WTC11 (cell line): ENCODE measurements around the gene WFDC2. TPM values are rescaled to one million over a fixed set of nuclear protein-coding genes. Genes with fewer than 3 reads are reported as not detected.

Source experiments
- ATAC-seq: fragments of 200-7000 bp; cut with Tn5 transposase; 2 replicates; pipeline ENCODE4 v1.10.0; 2021; ENCODE audit warnings: mild to moderate bottlenecking, moderate library complexity
- CTCF ChIA-PET: fragments of 300-600 bp; sonication (Branson Sonifier 250); formaldehyde crosslinking; loops from one replicate; lab custom pipeline; 2021; ENCODE audit warnings: antibody characterized with exemption; lab: Charles Lee
- POLR2A ChIA-PET: fragments of 350-600 bp; sonication (Branson Sonifier 250); formaldehyde crosslinking; loops from one replicate; lab custom pipeline; 2021; ENCODE audit warnings: antibody characterized with exemption; lab: Charles Lee
- DNase-seq: peaks from one replicate; pipeline ENCODE4 v3.0.0; 2021; ENCODE audit warnings: low spot score
- H3K27ac Mint-ChIP-seq: 2 replicates; pipeline ENCODE4 v1.8.0; 2021; ENCODE audit warnings: mixed read lengths
- H3K27me3 Mint-ChIP-seq: 2 replicates; pipeline ENCODE4 v1.8.0; 2021; ENCODE audit warnings: low read depth, mild to moderate bottlenecking, moderate library complexity, mixed read lengths
- H3K36me3 Mint-ChIP-seq: 2 replicates; pipeline ENCODE4 v1.8.0; 2021; ENCODE audit warnings: mixed read lengths
- H3K4me1 Mint-ChIP-seq: 2 replicates; pipeline ENCODE4 v1.8.0; 2022; ENCODE audit warnings: mixed read lengths
- H3K4me3 Mint-ChIP-seq: 2 replicates; pipeline ENCODE4 v1.8.0; 2021; ENCODE audit warnings: mild to moderate bottlenecking, moderate library complexity, mixed read lengths
- H3K9me3 Mint-ChIP-seq: 2 replicates; pipeline ENCODE4 v1.8.0; 2021; ENCODE audit warnings: mixed read lengths
- AFF4 ChIP-seq: sonication (generic); formaldehyde crosslinking; IDR thresholded peaks from 2 replicates; pipeline ENCODE4 v1.8.1; 2023; ENCODE audit warnings: mild to moderate bottlenecking, missing genetic modification reagents, borderline replicate concordance
- E2F5 ChIP-seq: sonication (generic); formaldehyde crosslinking; IDR thresholded peaks from 2 replicates; pipeline ENCODE4 v1.8.1; 2022; ENCODE audit warnings: mild to moderate bottlenecking, moderate library complexity, missing genetic modification reagents
- ELF4 ChIP-seq: sonication (generic); formaldehyde crosslinking; IDR thresholded peaks from 2 replicates; pipeline ENCODE4 v1.8.1; 2022; ENCODE audit warnings: low read depth, mild to moderate bottlenecking, moderate library complexity, missing genetic modification reagents
- GABPB1 ChIP-seq: sonication (generic); formaldehyde crosslinking; IDR thresholded peaks from 2 replicates; pipeline ENCODE4 v1.8.1; 2023; ENCODE audit warnings: mild to moderate bottlenecking, missing genetic modification reagents
- GTF2I ChIP-seq: fragments of 250-450 bp; sonication (Bioruptor Pico); conservative IDR thresholded peaks from 2 replicates; pipeline ENCODE4 v1.4.0; 2021; ENCODE audit warnings: mild to moderate bottlenecking
- KAT7 ChIP-seq: sonication (generic); formaldehyde crosslinking; IDR thresholded peaks from 2 replicates; pipeline ENCODE4 v1.8.1; 2023; ENCODE audit warnings: missing genetic modification reagents, mild to moderate bottlenecking, borderline replicate concordance
- NFATC4 ChIP-seq: fragments of 250-450 bp; sonication (Bioruptor Pico); IDR thresholded peaks from 2 replicates; pipeline ENCODE4 v1.9.0; 2021; ENCODE audit warnings: mild to moderate bottlenecking
- OVOL2 ChIP-seq: fragments of 250-450 bp; sonication (Bioruptor Pico); IDR thresholded peaks from 2 replicates; pipeline ENCODE4 v1.9.0; 2021; ENCODE audit warnings: mild to moderate bottlenecking, borderline replicate concordance
- PRDM15 ChIP-seq: sonication (generic); formaldehyde crosslinking; IDR thresholded peaks from 2 replicates; pipeline ENCODE4 v1.8.0; 2022; ENCODE audit warnings: missing genetic modification reagents
- PRRX2 ChIP-seq: fragments of 250-450 bp; sonication (Bioruptor Pico); IDR thresholded peaks from 2 replicates; pipeline ENCODE4 v1.8.0; 2021; ENCODE audit warnings: mild to moderate bottlenecking
- RORB ChIP-seq: fragments of 250-450 bp; sonication (Bioruptor Pico); IDR thresholded peaks from 2 replicates; pipeline ENCODE4 v1.9.0; 2021; ENCODE audit warnings: mild to moderate bottlenecking
- SMAD3 ChIP-seq: sonication (generic); formaldehyde crosslinking; IDR thresholded peaks from 2 replicates; pipeline ENCODE4 v1.8.0; 2022; ENCODE audit warnings: missing genetic modification reagents, mild to moderate bottlenecking, borderline replicate concordance
- SOX15 ChIP-seq: fragments of 250-450 bp; sonication (Bioruptor Pico); IDR thresholded peaks from 2 replicates; pipeline ENCODE4 v1.9.0; 2021; ENCODE audit warnings: mild to moderate bottlenecking
- TCF7 ChIP-seq: sonication (generic); formaldehyde crosslinking; IDR thresholded peaks from 2 replicates; pipeline ENCODE4 v1.8.0; 2022; ENCODE audit warnings: mild to moderate bottlenecking, low read depth, missing genetic modification reagents, moderate library complexity
- TEAD1 ChIP-seq: sonication (generic); formaldehyde crosslinking; IDR thresholded peaks from 2 replicates; pipeline ENCODE4 v1.8.0; 2022; ENCODE audit warnings: mild to moderate bottlenecking, missing genetic modification reagents
- TP53 ChIP-seq: sonication (generic); formaldehyde crosslinking; IDR thresholded peaks from 2 replicates; pipeline ENCODE4 v1.8.1; 2023; ENCODE audit warnings: mild to moderate bottlenecking, missing genetic modification reagents
- USF1 ChIP-seq: sonication (generic); formaldehyde crosslinking; IDR thresholded peaks from 2 replicates; pipeline ENCODE4 v1.8.0; 2022; ENCODE audit warnings: mild to moderate bottlenecking, missing genetic modification reagents
- ZBTB21 ChIP-seq: sonication (generic); formaldehyde crosslinking; IDR thresholded peaks from 2 replicates; pipeline ENCODE4 v1.8.1; 2023; ENCODE audit warnings: mild to moderate bottlenecking, missing genetic modification reagents, borderline replicate concordance
- ZMAT4 ChIP-seq: fragments of 250-450 bp; sonication (Bioruptor Pico); IDR thresholded peaks from 2 replicates; pipeline ENCODE4 v1.9.0; 2021; ENCODE audit warnings: mild to moderate bottlenecking
- ZNF281 ChIP-seq: sonication (generic); formaldehyde crosslinking; IDR thresholded peaks from 2 replicates; pipeline ENCODE4 v1.8.0; 2023; ENCODE audit warnings: mild to moderate bottlenecking, missing genetic modification reagents
- total RNA-seq: library from RNA; stranded (reverse); gene quantifications from 3 replicates; pipeline ENCODE4 v1.2.3, GENCODE V29; 2021

The WFDC2 gene
- total RNA-seq, 1 experiment from 2014 or later: 76.4 TPM

GRCh38 chr20:45423700-45424099 lies 45.9 kb upstream of the WFDC2 start:
- DNase-seq (no peak), ATAC-seq (no peak)
- ChIA-PET CTCF (interaction anchor here (1.2 kb wide), 1 partner anchor 13 kb away, joined by 3 read pairs; no protein-coding TSS in a partner anchor), POLR2A (no interaction called here)
- TF ChIP-seq PRDM15 (CRISPR knock-in tag) (no peak), TEAD1 (no peak), GABPB1 (no peak), ELF4 (no peak), E2F5 (CRISPR knock-in tag) (no peak), GTF2I (CRISPR knock-in tag) (no peak), OVOL2 (CRISPR knock-in tag) (no peak), KAT7 (no peak), AFF4 (CRISPR knock-in tag) (no peak), PRRX2 (no peak), USF1 (no peak), TP53 (CRISPR knock-in tag) (no peak), ZNF281 (CRISPR knock-in tag) (no peak), RORB (CRISPR knock-in tag) (no peak), NFATC4 (no peak), ZBTB21 (no peak), ZMAT4 (no peak), TCF7 (CRISPR knock-in tag) (no peak), SOX15 (CRISPR knock-in tag) (no peak), SMAD3 (CRISPR knock-in tag) (no peak)
- no peaks in the 10 kb centered on the region for H3K27me3 Mint-ChIP-seq
- H3K4me1 Mint-ChIP-seq: no peaks in the 10 kb centered on the region
- H3K4me3 Mint-ChIP-seq: no peak overlapping the region
- H3K9me3 Mint-ChIP-seq: no peaks in the 10 kb centered on the region
- peaks cover 47% of the 10 kb centered on the region for H3K36me3 Mint-ChIP-seq
- H3K27ac Mint-ChIP-seq: no peak overlapping the region
